ENCODE results near the gene NFYC. TPM values are rescaled to one million over a fixed set of nuclear protein-coding genes. Genes with fewer than 3 reads are reported as not detected.

The NFYC gene
- total RNA-seq, 4 donors from 2014 or later = 30.0 to 54.2 (median 46.6) TPM

- no peaks in the 10 kb centered on the region for H3K27me3 ChIP-seq
- H3K4me1 ChIP-seq = peaks cover 7 to 60% (median 35%) of the 10 kb centered on the region in 4 donors
- peak overlapping the region; percentile 33 to 57 (median 39) for H3K4me3 ChIP-seq
- H3K9me3 ChIP-seq = no peaks in the 10 kb centered on the region
- no peak overlapping the region for H3K27ac ChIP-seq (replicated peaks in 1 of 4)
- intact Hi-C loops (cut with DNase I) = no loop called here
- DNase-seq (ENCODE audit: extremely low spot score) = no peak
- peaks cover 0 to 40% (median 9%) of the 10 kb centered on the region in 4 donors for H3K36me3 ChIP-seq
- WGBS = 61% methylated on average over 10 of the region's 19 CpGs
- TF ChIP-seq POLR2AphosphoS5 (IDR thresholded peaks at IDR 0.05) (no peak), EP300 (IDR thresholded peaks at IDR 0.05) (no peak), POLR2A (IDR thresholded peaks at IDR 0.05; ENCODE audit: low read depth) (no peak), CTCF (IDR thresholded peaks at IDR 0.05) (no peak)
Observed at GRCh38 chr1:40817791-40818263, 126.3 kb downstream of the NFYC start.

- no peak for DNase-seq (ENCODE audit: extremely low spot score)
- WGBS = 43% methylated on average over 20 of the region's 59 CpGs
- no peaks in the 10 kb centered on the region for H3K27me3 ChIP-seq
Observed at GRCh38 chr1:40818264-40818961, 126.9 kb downstream of the NFYC start.

GRCh38 chr1:40819101-40819500, 127.6 kb downstream of the NFYC start:
- H3K27me3 ChIP-seq = no peaks in the 10 kb centered on the region
- H3K27ac ChIP-seq (replicated peaks in 1 of 4) = no peak overlapping the region
- peak overlapping the region in 1 of 4 donors; percentile 33 for H3K4me3 ChIP-seq
- 61% methylated on average over 11 of the region's 26 CpGs for WGBS
- DNase-seq (ENCODE audit: extremely low spot score) = no peak
- H3K4me1 ChIP-seq = peaks cover 7 to 73% (median 46%) of the 10 kb centered on the region in 4 donors
- H3K9me3 ChIP-seq = no peaks in the 10 kb centered on the region
- intact Hi-C loops (cut with DNase I) = no loop called here
- H3K36me3 ChIP-seq = peaks cover 0 to 42% (median 10%) of the 10 kb centered on the region in 4 donors
- TF ChIP-seq EP300 (IDR thresholded peaks at IDR 0.05) = no peak
- no peak for TF ChIP-seq POLR2A (IDR thresholded peaks at IDR 0.05; ENCODE audit: low read depth)
- no peak for TF ChIP-seq CTCF (IDR thresholded peaks at IDR 0.05)
- TF ChIP-seq POLR2AphosphoS5 (IDR thresholded peaks at IDR 0.05) = no peak

More at GRCh38 chr1:40818264-40818961, 126.9 kb downstream of the NFYC start:
- Histone ChIP-seq H3K4me3 (peak overlapping the region; percentile 33 to 57 (median 39)), H3K36me3 (peaks cover 0 to 42% (median 10%) of the 10 kb centered on the region in 4 donors), H3K4me1 (peaks cover 7 to 66% (median 40%) of the 10 kb centered on the region in 4 donors), H3K27ac (replicated peaks in 1 of 4) (no peak overlapping the region), H3K9me3 (no peaks in the 10 kb centered on the region)
- intact Hi-C loops (cut with DNase I) = no loop called here
- TF ChIP-seq POLR2A (IDR thresholded peaks at IDR 0.05; ENCODE audit: low read depth) (no peak), CTCF (IDR thresholded peaks at IDR 0.05) (no peak), POLR2AphosphoS5 (IDR thresholded peaks at IDR 0.05) (no peak), EP300 (IDR thresholded peaks at IDR 0.05) (no peak)

- Histone ChIP-seq H3K27ac (replicated peaks in 1 of 4) (peak overlapping the region in 1 of 4 donors; percentile 29), H3K27me3 (no peaks in the 10 kb centered on the region), H3K36me3 (peaks cover 0 to 42% (median 10%) of the 10 kb centered on the region in 4 donors), H3K4me1 (peaks cover 16 to 85% (median 57%) of the 10 kb centered on the region in 4 donors), H3K9me3 (no peaks in the 10 kb centered on the region), H3K4me3 (no peak overlapping the region)
- WGBS = no CpG with 5 or more reads among the region's 3 CpGs
- no peak for DNase-seq (ENCODE audit: extremely low spot score)
- intact Hi-C loops (cut with DNase I) = no loop called here
- TF ChIP-seq POLR2A (IDR thresholded peaks at IDR 0.05; ENCODE audit: low read depth) (no peak), EP300 (IDR thresholded peaks at IDR 0.05) (no peak), POLR2AphosphoS5 (IDR thresholded peaks at IDR 0.05) (no peak), CTCF (IDR thresholded peaks at IDR 0.05) (no peak)
Observed at GRCh38 chr1:40820251-40820797, 128.8 kb downstream of the NFYC start.

Small RNA genes within 50 kb of the gene (small RNA-seq; reads per million reads assigned to genes)
- gene MIR30C1 = 11.7 to 19.5 (median 16.9) reads per million in 3 donors
- gene MIR30E = 1,266 to 2,103 (median 1,908) reads per million in 3 donors
- gene RN7SL326P = 0 reads per million in 3 donors

Other genes starting within 250 kb of the NFYC start
- under 1 TPM; 0.66 to 0.91 (median 0.79) TPM for gene ZFP69B, start 241.2 kb upstream of the NFYC start, total RNA-seq
- 1 to 10 TPM; 2.5 to 5.8 (median 4.4) TPM for gene ZFP69, start 214.4 kb upstream of the NFYC start, total RNA-seq
- 10 to 100 TPM in 1 of 4 donors, 1 to 10 TPM in 3; 4.6 to 10.2 (median 6.7) TPM for gene EXO5, start 182.9 kb upstream of the NFYC start, total RNA-seq
- gene ZNF684, start 160.1 kb upstream of the NFYC start, total RNA-seq = 1 to 10 TPM; 1.3 to 4.4 (median 3.4) TPM
- 10 to 100 TPM in 2 of 4 donors, 1 to 10 TPM in 2; 5.4 to 15.7 (median 9.2) TPM for gene RIMS3, start 26.0 kb upstream of the NFYC start, total RNA-seq
- 10 to 100 TPM in 3 of 4 donors, 1 to 10 TPM in 1; 9.3 to 22.0 (median 17.1) TPM for gene KCNQ4, start 92.1 kb downstream of the NFYC start, total RNA-seq
- 10 to 100 TPM; 10.1 to 37.8 (median 18.5) TPM for gene CITED4, start 170.7 kb downstream of the NFYC start, total RNA-seq